Pons (tissue), 1 donor: Measurements from ENCODE around the gene TUBA4B.
"Not testable (repeated sequence)": the region's sequence is repeated elsewhere in the genome, so short reads cannot be mapped to it uniquely, and the experiment has no call there.

Experiments used
- DNase-seq: peaks from one replicate; pipeline ENCODE4 v3.0.0-alpha.2; 2016; ENCODE audit warnings: low spot score

The TUBA4B gene

DNA sequence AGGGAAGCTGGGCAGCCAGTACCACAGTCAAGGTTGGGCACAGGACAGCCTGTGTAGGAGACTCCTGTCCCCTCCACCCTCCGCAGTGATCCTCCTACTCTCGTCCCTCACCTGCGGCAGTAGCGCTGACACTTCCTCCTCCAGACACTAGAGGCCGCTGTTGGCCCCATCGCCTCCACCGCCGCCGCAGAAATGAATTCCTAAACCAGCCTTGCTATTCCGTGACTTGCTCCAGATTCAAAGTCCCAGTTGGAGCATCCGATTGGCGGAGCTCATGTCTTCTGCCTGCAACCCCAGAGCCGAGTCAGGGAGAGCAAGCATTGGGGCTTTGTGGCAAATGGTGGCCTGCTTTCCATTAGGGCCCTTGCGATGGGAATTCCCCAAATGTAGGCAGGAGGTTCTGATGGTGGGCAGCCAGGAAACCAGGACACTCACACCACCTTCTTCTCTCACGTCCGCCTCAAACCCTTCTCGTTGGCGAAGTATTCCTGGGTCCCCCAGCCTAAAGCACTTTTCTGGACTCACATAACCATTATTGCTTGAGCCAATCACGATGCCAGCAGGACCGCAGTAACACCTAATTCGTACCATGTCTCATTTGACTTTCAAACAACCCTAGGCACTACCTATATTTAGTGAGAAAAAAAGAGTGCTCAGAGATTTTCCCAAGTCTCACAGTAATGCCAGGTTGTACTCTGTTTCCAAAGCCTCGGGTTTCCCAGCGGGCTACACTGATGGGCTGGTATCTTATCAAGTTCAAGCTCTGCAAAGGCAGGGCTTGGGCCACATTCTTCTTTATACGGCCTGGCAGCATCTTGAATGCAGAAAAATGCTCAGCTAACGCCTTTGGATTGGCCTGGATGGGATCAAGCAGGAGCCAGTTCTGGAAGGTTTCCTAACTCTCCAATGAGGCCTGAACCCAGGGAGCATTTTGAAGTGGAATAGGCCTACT is 24.9 kb downstream of the TUBA4B start:
- DNase-seq = peak; percentile 84

DNA sequence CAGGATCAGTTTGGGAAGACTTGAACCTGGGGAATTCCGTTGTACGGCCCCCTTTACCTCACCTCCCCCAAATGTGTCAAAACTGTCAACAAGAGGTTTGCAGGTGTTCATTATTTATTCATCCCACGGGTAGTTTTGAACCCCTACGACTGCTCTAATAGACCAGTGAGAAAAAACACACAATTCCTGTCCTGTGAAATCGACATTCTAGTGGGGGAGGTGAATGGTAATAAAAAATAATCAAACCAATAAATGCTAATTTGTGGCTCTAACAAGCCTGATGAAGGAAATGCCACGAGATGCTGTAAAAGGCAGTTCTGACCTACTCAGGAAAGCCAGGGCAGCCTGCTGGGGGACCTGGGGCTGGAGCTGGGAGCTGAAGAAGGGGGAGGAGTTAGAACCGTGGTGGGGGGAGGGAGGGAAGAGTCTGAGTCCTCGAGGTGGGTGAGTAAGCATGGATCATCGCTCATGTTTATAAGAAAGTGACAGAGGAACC is 25.7 kb downstream of the TUBA4B start:
- DNase-seq = no peak

DNA sequence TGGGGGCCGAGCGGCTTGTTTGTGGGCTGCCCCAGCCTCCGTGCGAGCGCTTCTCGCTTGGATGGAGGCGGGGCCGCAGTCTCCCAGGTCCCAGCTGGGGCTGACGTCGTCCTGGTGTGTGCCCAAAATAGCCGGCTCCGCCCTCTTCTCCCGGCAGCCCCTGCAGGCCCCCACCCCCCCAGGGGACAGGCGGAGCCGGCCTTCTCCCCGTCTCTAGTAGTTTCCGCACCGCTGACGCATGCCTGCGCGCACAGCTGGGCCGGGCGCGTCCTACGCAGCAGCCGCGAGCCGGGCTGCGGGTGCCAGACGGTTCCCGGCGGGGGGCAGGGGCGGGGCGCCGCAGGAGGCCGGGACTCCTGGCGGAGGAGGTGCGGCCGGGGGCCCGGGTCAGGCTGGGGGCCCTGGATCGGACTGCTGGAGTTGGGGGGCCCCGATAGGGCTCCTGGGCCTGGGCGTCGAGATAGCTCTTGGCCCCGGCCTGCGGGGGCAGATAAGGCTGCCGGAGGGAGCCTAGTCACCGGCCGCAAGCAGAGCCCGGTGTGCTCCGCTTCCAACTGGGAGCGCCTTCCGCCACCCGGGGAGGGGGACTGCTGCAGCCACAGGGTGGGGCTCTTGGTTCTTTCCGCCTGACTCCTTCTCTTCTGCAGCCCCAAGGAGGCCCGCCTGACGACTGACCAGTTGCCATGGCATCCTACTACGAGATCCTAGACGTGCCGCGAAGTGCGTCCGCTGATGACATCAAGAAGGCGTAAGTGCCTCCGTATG is 26.3 kb downstream of the TUBA4B start, which contains the start of gene DNAJB2:
Gene DNAJB2, plus strand, starts transcription at position 216 of the 765 bp plus-strand sequence. Its CDS starts 468 bp downstream, at position 684.
- DNase-seq = peak; percentile 98

DNA sequence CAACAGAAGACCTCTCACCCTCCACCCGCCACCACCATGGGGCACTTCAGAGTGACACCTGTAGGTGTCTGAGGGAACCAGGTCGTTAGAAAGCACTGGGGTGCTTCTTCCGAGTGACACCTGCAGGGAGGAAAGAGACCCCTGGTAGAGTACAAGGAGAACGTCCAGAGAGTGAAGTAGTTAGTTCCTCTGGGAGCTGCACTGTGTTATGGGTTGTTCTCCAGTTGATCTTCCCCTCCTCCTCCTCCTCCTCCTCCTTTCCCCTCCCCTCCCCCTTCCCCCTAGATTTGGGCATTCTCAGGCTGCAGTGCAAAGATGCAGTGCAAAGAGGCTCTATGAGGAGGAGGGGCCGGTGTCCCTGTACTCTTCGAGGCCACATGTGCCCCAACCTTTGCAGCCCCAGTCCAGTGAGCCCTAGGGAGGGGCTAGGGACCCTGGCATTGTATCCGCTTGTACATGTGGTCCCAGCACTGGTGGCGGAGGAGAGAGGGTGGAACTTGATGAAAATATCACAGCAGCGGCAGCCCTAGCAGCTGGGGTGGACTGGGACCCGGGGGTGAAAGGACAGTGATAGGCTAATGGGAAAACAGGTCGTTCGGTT is 27.0 kb downstream of the TUBA4B start:
- peak; percentile 51 for DNase-seq

DNA sequence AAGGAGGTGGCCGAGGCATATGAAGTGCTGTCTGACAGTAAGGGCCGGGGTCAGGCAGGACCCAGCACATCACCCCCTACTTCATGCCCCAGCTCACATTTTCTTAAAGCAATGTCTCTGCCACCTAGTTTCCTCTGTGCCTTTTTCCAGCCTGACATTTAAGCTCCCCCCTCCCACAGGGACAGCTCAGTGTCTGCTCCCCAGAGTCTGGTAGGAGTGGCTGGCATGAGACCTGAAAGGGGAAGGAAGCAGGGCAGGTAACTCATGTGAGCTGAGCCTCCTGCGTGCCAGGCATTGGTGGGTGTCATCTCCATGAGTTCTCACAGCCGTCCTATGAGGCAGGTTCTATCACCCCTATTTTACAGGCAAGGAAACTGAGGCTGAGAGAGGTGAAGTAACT is 27.6 kb downstream of the TUBA4B start:
- no peak for DNase-seq

DNA sequence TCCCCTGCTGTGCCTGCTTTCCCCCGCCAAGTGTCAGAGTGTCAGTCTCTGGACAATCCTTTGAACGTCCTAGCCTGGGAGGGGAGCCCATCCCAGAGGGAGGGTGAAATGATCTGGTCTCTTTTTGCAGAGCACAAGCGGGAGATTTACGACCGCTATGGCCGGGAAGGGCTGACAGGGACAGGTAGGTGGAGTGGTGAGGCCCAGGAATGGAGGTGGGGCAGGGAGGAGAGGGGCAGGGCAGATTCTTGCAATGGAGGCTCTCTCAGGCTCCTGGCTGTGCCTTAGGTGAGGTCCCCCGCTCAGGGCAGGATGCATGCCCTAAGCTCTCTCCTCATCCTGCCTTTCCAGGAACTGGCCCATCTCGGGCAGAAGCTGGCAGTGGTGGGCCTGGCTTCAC is 28.5 kb downstream of the TUBA4B start:
- no peak for DNase-seq

DNA sequence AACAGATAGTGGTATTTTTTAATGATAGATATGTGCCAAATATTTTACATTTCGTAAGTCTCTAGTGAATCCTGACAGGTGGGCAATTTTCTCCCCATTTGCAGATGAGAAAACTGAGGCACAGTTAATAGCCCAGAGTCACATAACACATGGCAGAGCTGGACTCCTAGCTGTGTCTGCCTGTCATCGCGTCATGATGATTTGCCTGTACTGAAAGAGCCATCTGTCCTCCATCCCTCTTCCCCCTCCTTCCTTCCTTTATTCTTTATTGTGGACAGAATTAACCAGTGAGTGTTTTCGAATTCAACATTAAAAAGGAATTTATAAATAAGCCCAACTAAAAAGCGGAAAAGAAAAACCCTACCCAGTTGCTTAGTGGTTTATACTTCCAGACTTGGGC is 29.3 kb downstream of the TUBA4B start:
- DNase-seq = peak; percentile 96

DNA sequence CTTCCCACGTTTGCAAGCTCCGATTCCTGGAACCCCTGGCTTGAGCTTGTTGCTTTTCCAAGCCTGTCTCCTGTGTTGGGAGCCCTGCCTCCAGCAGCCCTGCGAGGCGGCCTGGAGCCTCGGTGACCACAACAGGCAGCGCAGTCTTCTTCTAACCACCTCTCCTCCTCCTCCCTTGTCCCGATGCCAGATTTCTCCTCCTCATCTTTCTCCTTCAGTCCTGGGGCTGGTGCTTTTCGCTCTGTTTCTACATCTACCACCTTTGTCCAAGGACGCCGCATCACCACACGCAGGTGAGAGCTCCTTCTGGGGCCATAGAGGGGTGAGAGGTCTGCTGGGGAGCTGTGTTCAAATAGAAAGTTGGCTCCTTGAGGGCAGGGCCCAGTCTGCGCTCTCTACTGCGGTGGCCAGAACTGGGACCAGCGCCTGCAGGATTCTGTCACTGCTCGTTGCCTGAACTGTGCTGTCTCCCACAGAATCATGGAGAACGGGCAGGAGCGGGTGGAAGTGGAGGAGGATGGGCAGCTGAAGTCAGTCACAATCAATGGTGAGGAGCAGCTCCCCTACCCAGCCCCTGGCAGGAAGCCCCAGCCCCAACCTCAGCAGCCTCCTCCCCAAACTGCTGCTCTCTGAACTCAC is 30.0 kb downstream of the TUBA4B start:
- DNase-seq = no peak

DNA sequence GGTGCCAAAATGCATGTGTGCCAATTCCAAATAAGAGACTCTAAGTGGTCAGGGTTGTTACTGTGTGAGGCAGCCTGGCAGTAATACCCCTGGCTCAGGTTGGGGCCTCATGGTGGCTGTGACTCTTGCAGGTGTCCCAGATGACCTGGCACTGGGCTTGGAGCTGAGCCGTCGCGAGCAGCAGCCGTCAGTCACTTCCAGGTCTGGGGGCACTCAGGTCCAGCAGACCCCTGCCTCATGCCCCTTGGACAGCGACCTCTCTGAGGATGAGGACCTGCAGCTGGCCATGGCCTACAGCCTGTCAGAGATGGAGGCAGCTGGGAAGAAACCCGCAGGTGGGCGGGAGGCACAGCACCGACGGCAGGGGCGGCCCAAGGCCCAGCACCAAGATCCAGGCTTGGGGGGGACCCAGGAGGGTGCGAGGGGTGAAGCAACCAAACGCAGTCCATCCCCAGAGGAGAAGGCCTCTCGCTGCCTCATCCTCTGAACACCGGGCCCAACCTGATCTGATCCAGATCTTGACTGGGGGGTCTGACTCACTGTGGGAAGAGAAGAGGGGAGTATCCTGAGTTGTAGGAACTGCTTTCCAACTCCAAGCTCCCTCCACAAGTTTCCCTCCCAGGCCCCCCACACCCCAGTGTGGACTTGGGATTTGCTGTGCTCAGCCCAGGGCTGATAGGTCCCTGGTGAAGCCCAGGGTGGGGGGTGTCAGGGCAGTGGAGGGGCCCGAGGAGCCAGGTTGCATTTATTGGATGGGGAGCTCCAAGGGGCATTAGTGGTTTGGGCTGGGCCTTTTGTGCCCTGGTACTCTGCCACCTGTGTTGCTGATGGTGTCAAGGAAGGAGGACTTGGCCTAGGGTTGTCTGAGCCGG is 31.7 kb downstream of the TUBA4B start:
- no peak for DNase-seq

DNA sequence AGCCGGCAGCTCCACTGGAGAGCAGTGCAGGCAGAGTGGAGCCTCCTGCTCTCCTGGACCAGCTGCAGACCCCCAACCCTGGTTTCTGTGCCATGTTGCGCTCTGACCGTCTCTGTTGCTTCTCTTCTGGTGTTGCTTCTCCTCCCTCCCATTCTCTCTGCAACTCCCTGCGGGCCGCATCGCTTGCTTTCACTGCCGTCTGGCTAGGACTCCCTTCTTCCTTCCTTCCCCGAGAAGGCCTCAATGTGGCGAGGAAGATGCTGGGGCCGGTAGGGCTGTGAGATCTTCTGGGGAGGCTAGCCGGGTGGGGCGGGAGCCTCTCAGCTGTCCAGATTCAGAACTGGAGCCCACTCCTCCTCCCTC is 32.3 kb downstream of the TUBA4B start:
- DNase-seq = no peak

DNA sequence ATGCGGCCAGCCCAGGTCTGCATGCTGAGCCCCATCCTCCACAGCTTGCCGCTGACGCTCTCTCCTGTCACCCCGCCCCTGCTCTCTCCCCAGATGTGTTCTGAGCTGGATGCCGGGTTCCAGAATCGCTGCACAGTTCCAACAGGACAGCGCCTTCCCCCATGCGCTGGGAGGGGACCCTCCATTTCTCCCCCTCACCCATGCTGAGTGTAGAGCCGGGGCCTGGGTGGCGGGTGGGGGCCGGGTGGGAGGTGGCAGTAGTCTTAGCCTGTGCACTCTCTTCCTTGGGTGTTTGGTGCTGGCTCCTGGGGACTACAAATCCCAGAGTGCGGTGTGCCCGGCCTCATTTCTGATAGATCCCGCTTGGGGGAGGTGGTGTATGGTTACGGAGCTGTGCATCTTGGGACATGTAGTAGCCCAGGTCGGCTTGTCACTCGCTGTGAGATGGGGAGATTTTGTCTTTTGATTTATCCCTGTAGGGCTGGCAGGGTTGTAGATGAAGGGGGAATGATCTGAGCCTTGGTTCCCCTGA is 32.9 kb downstream of the TUBA4B start:
- peak; percentile 50 for DNase-seq

DNA sequence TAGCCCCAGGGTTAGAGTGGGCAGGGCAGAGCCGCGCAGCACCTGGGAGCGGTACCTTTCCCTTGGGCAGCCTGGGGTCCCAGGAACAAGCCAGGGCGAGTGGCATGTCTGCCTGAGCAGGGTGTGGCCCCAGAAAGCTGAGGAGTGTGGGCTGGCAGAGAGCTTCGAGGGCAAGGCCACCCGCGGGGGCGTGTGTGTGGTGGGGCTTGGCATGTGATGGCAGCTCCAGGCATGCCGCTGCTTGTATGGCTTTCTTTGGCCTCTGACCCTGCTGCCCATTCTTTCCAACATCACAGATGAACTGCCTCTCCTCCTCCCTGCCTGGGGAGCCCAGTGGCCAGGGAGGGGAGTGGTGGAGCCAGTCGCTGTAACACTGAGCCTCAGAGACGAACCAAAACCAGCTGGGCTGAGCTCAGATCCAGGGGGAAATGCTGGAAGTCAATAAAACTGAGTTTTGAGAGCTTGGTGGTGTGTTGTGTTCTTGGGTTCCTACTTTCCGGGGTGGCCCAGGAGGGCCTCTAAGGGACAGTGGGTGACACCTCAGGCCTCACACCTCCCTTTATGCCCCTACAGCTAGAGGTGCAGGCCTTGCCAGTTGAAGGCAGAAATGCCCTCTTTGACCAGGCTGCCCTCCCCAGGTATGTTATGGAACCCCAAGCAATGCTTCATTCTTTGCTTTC is 33.5 kb downstream of the TUBA4B start:
- DNase-seq = peak; percentile 70

DNA sequence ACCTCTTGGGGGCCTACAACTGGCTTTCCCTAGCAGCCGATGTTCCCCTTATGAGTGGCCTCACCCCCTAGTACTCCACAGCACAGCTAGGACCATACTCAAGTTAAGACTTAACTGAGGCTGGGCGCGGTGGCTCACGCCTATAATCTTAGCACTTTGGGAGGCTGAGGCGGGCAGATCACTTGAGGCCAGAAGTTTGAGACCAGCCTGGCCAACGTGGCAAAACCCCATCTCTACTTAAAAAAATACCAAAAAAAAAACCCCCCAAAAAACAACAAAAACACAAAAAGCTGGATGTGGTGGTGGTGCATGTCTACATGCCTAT is 34.0 kb downstream of the TUBA4B start:
- not testable (repeated sequence) for DNase-seq

DNA sequence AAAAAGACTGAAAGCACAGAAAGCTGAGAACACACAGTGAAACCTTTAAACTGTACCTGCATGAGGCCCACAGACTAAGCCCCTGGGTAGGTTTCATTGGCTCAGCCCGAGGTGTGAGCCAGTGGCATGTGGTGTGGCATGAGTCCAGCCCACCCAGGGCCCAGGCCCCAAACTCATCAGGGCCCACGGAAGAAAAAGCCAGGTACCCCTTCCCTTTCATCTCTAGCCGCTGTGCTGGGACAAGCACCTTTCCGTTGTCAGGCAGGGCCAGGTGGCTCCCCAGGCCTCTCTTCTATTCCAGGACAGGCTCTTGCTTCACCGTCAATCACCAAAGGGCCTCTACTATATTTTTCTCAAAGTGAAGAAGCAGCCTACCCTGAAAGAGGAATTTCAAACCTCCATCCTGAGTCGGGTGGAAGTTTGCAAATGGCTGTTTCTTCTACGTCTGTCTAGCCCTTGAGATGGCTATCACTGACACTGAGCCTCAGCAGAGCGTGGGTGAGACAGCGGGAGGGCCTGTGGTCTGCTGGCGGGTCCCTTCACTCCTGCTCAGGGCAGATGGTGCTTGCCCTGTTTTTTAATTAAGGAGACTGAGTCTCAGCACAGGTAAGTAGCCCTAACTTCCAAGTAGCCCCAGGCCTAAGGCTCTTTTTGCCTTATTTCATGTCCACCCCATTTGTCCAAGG is 34.7 kb downstream of the TUBA4B start:
- no peak for DNase-seq

DNA sequence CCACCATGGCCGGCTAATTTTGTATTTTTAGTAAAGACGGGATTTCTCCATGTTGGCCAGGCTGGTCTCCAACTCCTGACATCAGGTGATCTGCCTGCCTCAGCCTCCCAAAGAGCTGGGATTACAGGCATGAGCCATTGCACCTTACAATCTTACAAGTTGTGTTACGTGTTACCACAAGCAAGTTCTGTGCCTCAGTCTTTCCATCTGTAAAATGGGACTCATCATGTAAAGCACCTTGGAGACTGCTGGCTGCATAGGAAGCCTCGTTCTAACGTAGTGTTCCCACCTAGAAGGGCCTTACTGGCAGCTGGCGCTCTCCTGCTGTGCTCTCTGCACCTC is 36.1 kb downstream of the TUBA4B start:
- DNase-seq = no peak

DNA sequence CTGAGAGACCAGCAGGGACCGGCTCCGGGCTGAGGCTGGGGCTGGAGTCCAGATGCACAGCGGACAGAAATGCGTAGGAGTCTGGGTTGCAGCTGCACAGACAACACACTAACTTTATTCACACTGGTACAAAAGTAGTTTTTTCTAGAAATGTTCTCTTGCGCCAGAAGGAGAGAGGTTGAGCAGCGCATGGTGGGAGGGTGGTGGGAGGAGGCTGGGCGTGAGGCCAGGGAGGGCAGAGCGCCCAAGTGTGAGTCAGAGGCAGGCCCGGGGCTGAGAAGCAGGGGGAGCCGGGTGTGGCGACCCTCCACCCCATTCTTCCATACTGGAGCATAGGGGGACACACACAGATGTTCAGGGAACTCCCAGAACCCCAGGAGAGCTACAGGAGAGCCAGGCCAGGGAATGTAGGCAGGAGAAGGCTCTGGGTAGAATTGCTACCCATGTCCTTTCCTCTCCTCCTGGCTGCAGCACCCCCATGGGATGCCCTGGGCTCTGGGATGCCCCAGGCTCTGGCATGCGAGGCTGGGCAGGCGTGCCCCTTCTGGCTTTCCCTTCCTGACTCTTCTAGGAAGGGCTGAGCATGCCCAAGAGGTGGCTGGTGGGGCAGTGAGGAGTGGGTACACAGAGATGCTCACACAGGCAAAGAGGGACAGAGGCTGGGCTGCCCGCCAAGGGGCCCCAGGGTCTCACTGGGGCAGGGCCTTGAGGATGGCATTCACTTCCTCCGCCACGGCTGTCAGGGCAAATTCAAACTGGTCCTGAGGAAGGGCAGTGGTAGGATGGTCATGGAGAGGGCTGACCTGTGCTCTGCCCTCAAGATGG is 36.7 kb downstream of the TUBA4B start:
- DNase-seq = peak; percentile 95

DNA sequence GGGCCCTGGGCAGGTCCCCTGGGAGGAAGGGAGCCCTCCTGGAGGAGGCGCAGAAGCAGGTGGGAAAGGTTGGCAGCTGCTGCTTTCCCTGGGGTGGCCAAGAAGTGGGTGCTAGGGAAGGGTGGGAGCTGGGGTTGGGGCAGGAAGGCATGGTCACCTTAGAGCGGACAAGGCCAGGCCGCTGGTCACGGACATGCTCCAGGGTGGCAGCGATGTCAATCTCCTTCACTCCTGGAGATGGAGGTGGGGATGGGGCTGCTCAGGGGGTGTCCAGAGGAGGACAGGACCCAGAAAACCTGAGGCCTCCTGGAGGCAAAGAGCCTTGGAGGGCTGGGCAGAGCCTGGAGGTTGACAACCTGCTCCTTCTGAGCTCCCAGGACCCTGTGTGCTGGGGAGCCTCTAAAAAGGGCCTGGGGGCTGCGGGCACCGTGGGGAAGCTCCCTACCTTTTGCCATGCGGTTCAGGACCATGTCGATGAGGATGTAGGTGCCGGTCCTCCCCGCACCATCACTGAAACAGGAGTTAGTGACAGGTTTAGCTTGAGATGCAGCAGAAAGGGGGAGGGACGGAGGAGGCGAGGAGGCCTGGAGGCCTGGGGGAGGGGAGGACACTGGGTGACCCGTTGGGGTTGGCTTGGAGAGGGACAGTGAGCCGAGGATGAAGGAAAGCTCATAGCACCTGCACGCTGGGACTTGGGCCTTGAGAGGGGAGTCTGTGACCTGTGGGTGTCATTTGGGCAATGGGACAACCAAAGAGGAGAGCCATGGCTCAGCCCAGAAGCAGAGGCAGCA is 37.5 kb downstream of the TUBA4B start:
- no peak for DNase-seq

DNA sequence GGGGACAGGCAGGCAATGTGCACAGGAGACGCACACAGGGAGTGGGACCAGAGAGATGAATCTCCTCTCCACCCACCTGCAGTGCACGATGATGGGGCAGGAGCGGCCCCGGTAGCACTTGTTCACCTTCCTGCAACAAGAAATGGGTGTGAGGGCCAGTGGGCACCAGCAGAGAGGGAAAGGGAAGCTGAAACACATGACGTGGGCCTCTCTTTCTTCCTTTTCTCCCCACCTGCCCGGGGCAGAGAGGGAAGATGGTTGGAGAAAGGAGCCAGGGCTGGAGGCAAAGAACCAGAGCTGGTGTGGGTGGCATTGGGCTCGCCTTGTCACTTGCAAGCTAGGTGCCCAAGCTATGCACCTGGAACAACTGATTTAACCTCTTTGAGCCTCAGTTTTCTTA is 38.4 kb downstream of the TUBA4B start:
- DNase-seq = no peak
